SK-N-SH treated with all-trans-retinoic acid at 6 μM for 48 hours (cell line): Measurements from ENCODE around the gene PPP1CC.
"Not testable (repeated sequence)": the region's sequence is repeated elsewhere in the genome, so short reads cannot be mapped to it uniquely, and the experiment has no call there.

ENCODE experiments used
- ATAC-seq: fragments of 200-7000 bp; cut with Tn5 transposase; 3 replicates; pipeline ENCODE4 v1.9.1; 2020; ENCODE audit warnings: mild to moderate bottlenecking, moderate library complexity
- BACH2 ChIP-seq: fragments of 250-450 bp; sonication (Bioruptor Pico); IDR thresholded peaks from 2 replicates; pipeline ENCODE4 v1.9.0; 2021; ENCODE audit warnings: mild to moderate bottlenecking, borderline replicate concordance
- CREB5 ChIP-seq: fragments of 250-450 bp; sonication (Bioruptor Pico); IDR thresholded peaks from 2 replicates; pipeline ENCODE4 v1.5.1; 2020; ENCODE audit warnings: low read depth, mild to moderate bottlenecking, moderate library complexity
- CSDC2 ChIP-seq: fragments of 250-450 bp; sonication (Bioruptor Pico); IDR thresholded peaks from 2 replicates; pipeline ENCODE4 v1.5.0; 2020; ENCODE audit warnings: mild to moderate bottlenecking, moderate library complexity
- ESRRG ChIP-seq: fragments of 250-450 bp; sonication (Bioruptor Pico); IDR thresholded peaks from 2 replicates; pipeline ENCODE4 v1.6.1; 2021; ENCODE audit warnings: mild to moderate bottlenecking
- GLIS3 ChIP-seq: fragments of 250-450 bp; sonication (Bioruptor Pico); IDR thresholded peaks from 2 replicates; pipeline ENCODE4 v1.5.0; 2020; ENCODE audit warnings: mild to moderate bottlenecking, moderate library complexity
- ISL1 ChIP-seq: fragments of 250-450 bp; sonication (Bioruptor Pico); IDR thresholded peaks from 2 replicates; pipeline ENCODE4 v2.1.2; 2022; ENCODE audit warnings: mild to moderate bottlenecking, moderate library complexity
- POU6F1 ChIP-seq: fragments of 250-450 bp; sonication (Bioruptor Pico); IDR thresholded peaks from 2 replicates; pipeline ENCODE4 v1.8.0; 2021; ENCODE audit warnings: low read depth, mild to moderate bottlenecking, moderate library complexity, borderline replicate concordance
- RARB ChIP-seq: fragments of 250-450 bp; sonication (Bioruptor Pico); IDR thresholded peaks from 2 replicates; pipeline ENCODE4 v1.8.0; 2021; ENCODE audit warnings: mild to moderate bottlenecking, moderate library complexity
- SNAI2 ChIP-seq: fragments of 250-450 bp; sonication (Bioruptor Pico); IDR thresholded peaks from 2 replicates; pipeline ENCODE4 v1.5.0; 2020; ENCODE audit warnings: mild to moderate bottlenecking, moderate library complexity
- TCF4 ChIP-seq: fragments of 250-450 bp; sonication (Bioruptor Pico); IDR thresholded peaks from 2 replicates; pipeline ENCODE4 v1.8.0; 2021; ENCODE audit warnings: mild to moderate bottlenecking, moderate library complexity, borderline replicate concordance
- ZC3H10 ChIP-seq: fragments of 250-450 bp; sonication (Bioruptor Pico); IDR thresholded peaks from 2 replicates; pipeline ENCODE4 v1.5.1; 2021; ENCODE audit warnings: mild to moderate bottlenecking, moderate library complexity
- ZFP3 ChIP-seq: fragments of 250-450 bp; sonication (Bioruptor Pico); IDR thresholded peaks from 2 replicates; pipeline ENCODE4 v1.5.0; 2020; ENCODE audit warnings: mild to moderate bottlenecking, moderate library complexity
- ZFP30 ChIP-seq: fragments of 450-650 bp; formaldehyde crosslinking; IDR thresholded peaks from 2 replicates; pipeline ENCODE4 v1.5.0; 2022; ENCODE audit warnings: mild to moderate bottlenecking, moderate library complexity
- ZNF565 ChIP-seq: fragments of 450-650 bp; formaldehyde crosslinking; conservative IDR thresholded peaks from 2 replicates; pipeline ENCODE4 v1.5.0; 2020; ENCODE audit warnings: low read depth, mild to moderate bottlenecking, moderate library complexity
- ZNF70 ChIP-seq: fragments of 450-650 bp; formaldehyde crosslinking; IDR thresholded peaks from 2 replicates; pipeline ENCODE4 v1.5.0; 2020; ENCODE audit warnings: mild to moderate bottlenecking, moderate library complexity
- ZNF8 ChIP-seq: fragments of 450-650 bp; formaldehyde crosslinking; IDR thresholded peaks from 2 replicates; pipeline ENCODE4 v1.5.0; 2020; ENCODE audit warnings: mild to moderate bottlenecking, moderate library complexity
- TF ChIP-seq, protein P1 (sequence below): fragments of 250-450 bp; sonication (Bioruptor Pico); IDR thresholded peaks from 2 replicates; pipeline ENCODE4 v1.5.1; 2021; ENCODE audit warnings: mild to moderate bottlenecking, moderate library complexity
- TF ChIP-seq, protein P2 (sequence below): fragments of 250-450 bp; sonication (Bioruptor Pico); IDR thresholded peaks from 2 replicates; pipeline ENCODE4 v1.8.0; 2020; ENCODE audit warnings: mild to moderate bottlenecking, moderate library complexity, borderline replicate concordance

Gene PPP1CC

DNA sequence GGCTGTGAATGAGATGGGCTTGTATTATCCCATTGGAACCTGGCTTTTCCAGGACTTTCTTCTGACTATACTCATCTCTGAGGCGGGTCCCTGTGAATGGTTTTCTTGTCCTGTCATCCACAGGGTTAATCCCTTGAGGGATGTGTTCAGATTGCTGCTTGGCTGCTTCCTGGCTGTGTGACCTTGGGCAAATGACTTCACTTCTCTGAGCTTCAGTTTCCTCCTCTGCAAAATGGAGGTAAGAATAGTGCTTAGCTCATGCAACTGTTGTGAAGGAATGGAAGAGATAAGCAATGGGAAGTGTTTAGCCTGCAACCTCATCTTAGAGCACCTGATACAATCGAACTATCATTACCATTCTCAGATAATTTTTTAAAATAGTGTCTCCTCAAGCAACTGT is 32.1 kb upstream of the PPP1CC start:
- no peak for TF ChIP-seq CREB5 (CRISPR knock-in tag)
- TF ChIP-seq ZFP3 (CRISPR knock-in tag): no peak
- no peak for TF ChIP-seq ZNF565
- no peak for TF ChIP-seq POU6F1
- TF ChIP-seq, protein P1, sequence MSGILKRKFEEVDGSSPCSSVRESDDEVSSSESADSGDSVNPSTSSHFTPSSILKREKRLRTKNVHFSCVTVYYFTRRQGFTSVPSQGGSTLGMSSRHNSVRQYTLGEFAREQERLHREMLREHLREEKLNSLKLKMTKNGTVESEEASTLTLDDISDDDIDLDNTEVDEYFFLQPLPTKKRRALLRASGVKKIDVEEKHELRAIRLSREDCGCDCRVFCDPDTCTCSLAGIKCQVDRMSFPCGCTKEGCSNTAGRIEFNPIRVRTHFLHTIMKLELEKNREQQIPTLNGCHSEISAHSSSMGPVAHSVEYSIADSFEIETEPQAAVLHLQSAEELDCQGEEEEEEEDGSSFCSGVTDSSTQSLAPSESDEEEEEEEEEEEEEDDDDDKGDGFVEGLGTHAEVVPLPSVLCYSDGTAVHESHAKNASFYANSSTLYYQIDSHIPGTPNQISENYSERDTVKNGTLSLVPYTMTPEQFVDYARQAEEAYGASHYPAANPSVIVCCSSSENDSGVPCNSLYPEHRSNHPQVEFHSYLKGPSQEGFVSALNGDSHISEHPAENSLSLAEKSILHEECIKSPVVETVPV (CRISPR knock-in tag): no peak
- no peak for TF ChIP-seq ZNF8 (CRISPR knock-in tag)
- TF ChIP-seq ZFP30 (CRISPR knock-in tag): no peak
- TF ChIP-seq, all 23 proteins: peak for 0
- ATAC-seq: no peak

DNA sequence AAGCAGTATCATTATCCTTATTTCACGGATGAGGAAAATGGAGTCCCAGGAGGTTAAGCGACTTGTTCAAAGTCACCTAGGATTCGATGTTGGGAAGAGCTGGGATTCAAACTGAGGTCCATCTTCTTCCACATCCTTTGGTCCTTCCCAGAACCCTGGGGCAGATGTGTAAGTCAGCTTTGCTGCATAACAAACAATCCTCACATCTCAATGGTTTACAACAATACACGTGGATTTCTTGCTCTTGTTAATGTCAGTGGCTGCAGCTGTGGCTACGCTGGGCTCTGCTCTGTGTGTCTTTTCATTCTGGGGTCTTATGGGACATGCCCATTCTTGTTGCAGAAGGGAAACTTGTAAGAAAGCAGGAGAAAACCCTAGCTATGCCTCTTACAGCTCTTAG is 26.3 kb upstream of the PPP1CC start:
- ATAC-seq: no peak
- no peak for TF ChIP-seq CSDC2 (CRISPR knock-in tag)
- TF ChIP-seq SNAI2 (CRISPR knock-in tag): no peak
- TF ChIP-seq BACH2 (CRISPR knock-in tag): no peak
- no peak for TF ChIP-seq ZFP3 (CRISPR knock-in tag)

DNA sequence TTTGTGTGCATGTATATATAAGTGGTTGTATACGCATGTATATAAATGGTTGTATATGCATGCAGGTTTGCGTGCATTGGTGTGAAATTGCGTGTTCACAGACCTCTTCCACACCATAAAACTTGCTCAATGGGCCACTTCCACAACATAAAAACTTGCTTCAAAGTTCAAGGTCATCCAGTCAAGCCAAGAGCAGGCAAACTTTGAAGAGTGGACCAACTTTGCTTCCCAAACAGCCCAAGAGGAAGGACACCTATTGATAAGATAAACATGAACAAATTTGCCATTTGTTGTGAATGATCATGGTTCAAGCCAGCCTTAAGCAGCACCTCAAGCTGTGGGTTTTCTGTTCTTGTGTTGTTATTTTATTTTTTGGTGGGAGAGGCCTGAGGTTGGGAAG is 25.2 kb upstream of the PPP1CC start:
- TF ChIP-seq TCF4 (CRISPR knock-in tag) (no peak), RARB (CRISPR knock-in tag) (no peak)
- TF ChIP-seq, all 23 proteins: peak for 0
- ATAC-seq: no peak

DNA sequence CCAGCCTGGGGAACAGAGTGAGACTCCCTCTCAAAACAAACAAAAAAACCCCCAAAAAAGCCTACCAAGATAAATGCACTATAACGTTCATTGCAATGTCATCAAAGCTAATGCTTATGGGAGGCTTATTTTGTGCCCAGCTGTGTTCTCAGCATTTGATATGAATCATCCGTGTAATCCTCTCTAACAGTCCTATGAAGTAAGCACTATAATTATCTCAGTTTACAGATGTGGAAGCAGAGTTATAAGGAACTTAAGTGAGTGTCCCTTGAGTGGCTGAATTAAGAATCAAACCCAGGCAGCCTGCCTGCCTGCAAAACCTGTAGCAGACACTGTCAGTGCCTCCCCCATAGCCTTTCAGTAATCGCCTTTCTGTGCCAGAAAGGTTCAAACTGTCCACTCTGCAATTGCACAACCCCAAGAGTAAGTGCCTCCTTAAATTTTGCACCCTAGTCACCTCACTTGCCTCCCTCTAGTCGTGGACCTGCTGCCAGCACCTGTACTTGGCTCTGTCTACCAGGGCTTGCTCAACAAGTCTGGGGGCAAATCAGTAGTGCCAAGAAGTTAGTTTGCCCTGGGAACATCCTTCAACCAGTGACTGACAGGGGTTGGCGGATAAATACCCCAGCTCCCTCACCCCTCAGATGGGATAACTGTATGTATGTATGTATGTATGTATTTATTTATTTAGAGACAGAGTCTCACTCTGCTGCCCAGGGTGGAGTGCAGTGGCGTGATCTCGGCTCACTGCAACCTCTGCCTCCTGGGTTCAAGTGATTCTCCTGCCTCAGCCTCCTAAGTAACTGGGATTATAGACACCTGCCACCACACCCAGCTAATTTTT is 23.8 kb upstream of the PPP1CC start:
- TF ChIP-seq ZC3H10 (CRISPR knock-in tag) (no peak), ESRRG (CRISPR knock-in tag) (no peak), TCF4 (CRISPR knock-in tag) (no peak), ZFP3 (CRISPR knock-in tag) (no peak)
- no peak for ATAC-seq

GRCh38 chr12:110765572-110765971 is 22.9 kb upstream of the PPP1CC start:
- not testable (repeated sequence) for ATAC-seq

DNA sequence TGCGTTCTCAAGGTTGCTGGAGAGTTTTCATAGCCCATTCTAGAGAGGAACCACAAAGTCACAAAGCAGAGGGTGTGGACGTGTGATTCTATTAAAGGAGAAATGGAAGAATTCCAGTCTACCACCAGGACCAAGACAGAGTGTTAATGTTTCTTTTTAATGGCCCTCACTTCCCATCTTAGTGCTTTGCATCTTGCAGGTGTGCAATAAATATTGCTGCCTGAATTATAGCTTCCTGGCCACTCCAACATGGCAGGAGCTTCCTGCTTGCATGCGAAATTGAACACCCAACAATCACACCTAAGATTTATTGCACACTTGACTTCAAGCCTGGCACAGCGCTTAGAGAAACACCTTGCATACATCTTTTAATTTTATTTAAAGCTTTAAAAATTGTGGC is 22.4 kb upstream of the PPP1CC start:
- ATAC-seq: no peak
- no peak for TF ChIP-seq RARB (CRISPR knock-in tag)
- no peak for TF ChIP-seq ZC3H10 (CRISPR knock-in tag)
- no peak for TF ChIP-seq ZFP30 (CRISPR knock-in tag)
- TF ChIP-seq ZNF70 (CRISPR knock-in tag): no peak
- TF ChIP-seq, protein P2, sequence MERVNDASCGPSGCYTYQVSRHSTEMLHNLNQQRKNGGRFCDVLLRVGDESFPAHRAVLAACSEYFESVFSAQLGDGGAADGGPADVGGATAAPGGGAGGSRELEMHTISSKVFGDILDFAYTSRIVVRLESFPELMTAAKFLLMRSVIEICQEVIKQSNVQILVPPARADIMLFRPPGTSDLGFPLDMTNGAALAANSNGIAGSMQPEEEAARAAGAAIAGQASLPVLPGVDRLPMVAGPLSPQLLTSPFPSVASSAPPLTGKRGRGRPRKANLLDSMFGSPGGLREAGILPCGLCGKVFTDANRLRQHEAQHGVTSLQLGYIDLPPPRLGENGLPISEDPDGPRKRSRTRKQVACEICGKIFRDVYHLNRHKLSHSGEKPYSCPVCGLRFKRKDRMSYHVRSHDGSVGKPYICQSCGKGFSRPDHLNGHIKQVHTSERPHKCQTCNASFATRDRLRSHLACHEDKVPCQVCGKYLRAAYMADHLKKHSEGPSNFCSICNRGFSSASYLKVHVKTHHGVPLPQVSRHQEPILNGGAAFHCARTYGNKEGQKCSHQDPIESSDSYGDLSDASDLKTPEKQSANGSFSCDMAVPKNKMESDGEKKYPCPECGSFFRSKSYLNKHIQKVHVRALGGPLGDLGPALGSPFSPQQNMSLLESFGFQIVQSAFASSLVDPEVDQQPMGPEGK (CRISPR knock-in tag): no peak
- no peak for TF ChIP-seq ESRRG (CRISPR knock-in tag)
- no peak for TF ChIP-seq ISL1 (CRISPR knock-in tag)
- no peak for TF ChIP-seq TCF4 (CRISPR knock-in tag)
- no peak for TF ChIP-seq GLIS3 (CRISPR knock-in tag)
- TF ChIP-seq BACH2 (CRISPR knock-in tag): no peak
- no peak for TF ChIP-seq ZNF8 (CRISPR knock-in tag)
- TF ChIP-seq SNAI2 (CRISPR knock-in tag): no peak
- no peak for TF ChIP-seq CSDC2 (CRISPR knock-in tag)
- TF ChIP-seq, protein P1 (CRISPR knock-in tag): no peak
